ENCODE measurements around the gene DCC.

GRCh38 chr18:52829876-52830405 lies 489.9 kb downstream of the DCC start:
- TF ChIP-seq, protein P1, sequence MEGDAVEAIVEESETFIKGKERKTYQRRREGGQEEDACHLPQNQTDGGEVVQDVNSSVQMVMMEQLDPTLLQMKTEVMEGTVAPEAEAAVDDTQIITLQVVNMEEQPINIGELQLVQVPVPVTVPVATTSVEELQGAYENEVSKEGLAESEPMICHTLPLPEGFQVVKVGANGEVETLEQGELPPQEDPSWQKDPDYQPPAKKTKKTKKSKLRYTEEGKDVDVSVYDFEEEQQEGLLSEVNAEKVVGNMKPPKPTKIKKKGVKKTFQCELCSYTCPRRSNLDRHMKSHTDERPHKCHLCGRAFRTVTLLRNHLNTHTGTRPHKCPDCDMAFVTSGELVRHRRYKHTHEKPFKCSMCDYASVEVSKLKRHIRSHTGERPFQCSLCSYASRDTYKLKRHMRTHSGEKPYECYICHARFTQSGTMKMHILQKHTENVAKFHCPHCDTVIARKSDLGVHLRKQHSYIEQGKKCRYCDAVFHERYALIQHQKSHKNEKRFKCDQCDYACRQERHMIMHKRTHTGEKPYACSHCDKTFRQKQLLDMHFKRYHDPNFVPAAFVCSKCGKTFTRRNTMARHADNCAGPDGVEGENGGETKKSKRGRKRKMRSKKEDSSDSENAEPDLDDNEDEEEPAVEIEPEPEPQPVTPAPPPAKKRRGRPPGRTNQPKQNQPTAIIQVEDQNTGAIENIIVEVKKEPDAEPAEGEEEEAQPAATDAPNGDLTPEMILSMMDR (conservative IDR thresholded peaks at IDR 0.05; ENCODE audit: low read depth, low read length), result no peak
- TF ChIP-seq EZH2 (IDR thresholded peaks at IDR 0.05; ENCODE audit: low read length, unreplicated experiment) (no peak), EZH2phosphoT487 (IDR thresholded peaks at IDR 0.05; ENCODE audit: borderline replicate concordance, low read length) (no peak)

Measured in PC-3 (cell line).